Neural progenitor cell (in vitro differentiated cells): ENCODE data around the gene COL26A1. TPM values are rescaled to one million over a fixed set of nuclear protein-coding genes. Genes with fewer than 3 reads are reported as not detected.
"Not testable (repeated sequence)": the region's sequence is repeated elsewhere in the genome, so short reads cannot be mapped to it uniquely, and the experiment has no call there.

Source experiments
- DNase-seq: peaks from one replicate; pipeline ENCODE4 v3.0.0-alpha.2; 2016; ENCODE audit warnings: low spot score
- H2AFZ ChIP-seq: fragments of 200-600 bp; sonication (generic); replicated peaks from 2 replicates; pipeline ENCODE4 v1.6.1; 2016; ENCODE audit warnings: antibody characterized with exemption
- H3F3A ChIP-seq: fragments of 200-600 bp; sonication (generic); 2 replicates; pipeline ENCODE4 v1.6.1; 2016; ENCODE audit warnings: antibody characterized with exemption, low read depth
- H3K27ac ChIP-seq: fragments of 200-600 bp; sonication (generic); 2 replicates; pipeline ENCODE4 v1.5.1; 2016; ENCODE audit warnings: mild to moderate bottlenecking
- H3K27me3 ChIP-seq: fragments of 200-600 bp; sonication (generic); 2 replicates; pipeline ENCODE4 v1.6.1; 2016; ENCODE audit warnings: mild to moderate bottlenecking, moderate library complexity
- H3K36me3 ChIP-seq: fragments of 200-600 bp; sonication (generic); 2 replicates; pipeline ENCODE4 v1.5.1; 2016
- H3K4me1 ChIP-seq: fragments of 200-600 bp; sonication (generic); 2 replicates; pipeline ENCODE4 v1.6.1; 2016; ENCODE audit warnings: mixed run types
- H3K4me2 ChIP-seq: fragments of 200-600 bp; sonication (generic); 2 replicates; pipeline ENCODE4 v1.6.1; 2016
- H3K4me3 ChIP-seq: fragments of 200-600 bp; sonication (generic); 2 replicates; pipeline ENCODE4 v1.5.1; 2016
- H3K79me2 ChIP-seq: fragments of 200-600 bp; sonication (generic); 2 replicates; pipeline ENCODE4 v1.6.1; 2016; ENCODE audit warnings: low read depth
- H3K9ac ChIP-seq: fragments of 200-600 bp; sonication (generic); 2 replicates; pipeline ENCODE4 v1.6.1; 2016
- H3K9me3 ChIP-seq: fragments of 200-600 bp; sonication (generic); 2 replicates; pipeline ENCODE4 v1.5.1; 2016; ENCODE audit warnings: low read depth
- H4K20me1 ChIP-seq: fragments of 200-600 bp; sonication (generic); 2 replicates; pipeline ENCODE4 v1.6.1; 2016; ENCODE audit warnings: low read depth
- H3K27ac Mint-ChIP-seq: 3 replicates; pipeline ENCODE4 v1.8.0; 2021; ENCODE audit warnings: mixed read lengths
- H3K27me3 Mint-ChIP-seq: 2 replicates; pipeline ENCODE4 v1.8.0; 2022; ENCODE audit warnings: low read depth, mild to moderate bottlenecking, inconsistent platforms, moderate library complexity, mixed read lengths; ENCODE audit not compliant: insufficient read depth
- H3K36me3 Mint-ChIP-seq: 3 replicates; pipeline ENCODE4 v1.8.0; 2021; ENCODE audit warnings: mixed read lengths
- H3K4me1 Mint-ChIP-seq: 3 replicates; pipeline ENCODE4 v1.8.0; 2021; ENCODE audit warnings: mixed read lengths
- H3K4me3 Mint-ChIP-seq: 3 replicates; pipeline ENCODE4 v1.8.0; 2021; ENCODE audit warnings: mild to moderate bottlenecking, moderate library complexity, mixed read lengths
- H3K9me3 Mint-ChIP-seq: 3 replicates; pipeline ENCODE4 v1.8.0; 2020; ENCODE audit warnings: mixed read lengths
- CTCF ChIP-seq: fragments of 200-600 bp; sonication (generic); IDR thresholded peaks from 2 replicates; pipeline ENCODE4 v1.5.1; 2017; ENCODE audit warnings: antibody characterized with exemption, mild to moderate bottlenecking
- EZH2 ChIP-seq: fragments of 200-600 bp; sonication (generic); IDR thresholded peaks from 2 replicates; pipeline ENCODE4 v1.6.1; 2017; ENCODE audit warnings: antibody characterized with exemption, mild to moderate bottlenecking, moderate library complexity
- EZH2phosphoT487 ChIP-seq: fragments of 200-600 bp; sonication (generic); IDR thresholded peaks from 2 replicates; pipeline ENCODE4 v1.6.1; 2017; ENCODE audit warnings: antibody characterized with exemption
- total RNA-seq: library from RNA; depleted of rRNA; stranded (reverse); fragments of >200 nt; gene quantifications from 2 replicates; pipeline ENCODE4 v1.2.3, GENCODE V29; 2015; ENCODE audit warnings: low replicate concordance

COL26A1 gene
- total RNA-seq, 1 donor from 2014 or later, result 26.7 TPM

- Mint-ChIP-seq H3K4me3 (no peak overlapping the region), H3K9me3 (no peaks in the 10 kb centered on the region)
- H3K4me2 ChIP-seq, result no peak overlapping the region
Observed at GRCh38 chr7:101496017-101496416, 133.3 kb downstream of the COL26A1 start.

GRCh38 chr7:101501351-101501750 lies 138.7 kb downstream of the COL26A1 start:
- no peak overlapping the region for H3K9ac ChIP-seq
- H3K27ac ChIP-seq, result no peak overlapping the region
- H3F3A ChIP-seq, result no peaks in the 10 kb centered on the region
- peaks cover 13% of the 10 kb centered on the region for H3K4me1 Mint-ChIP-seq
- no peaks in the 10 kb centered on the region for H3K36me3 ChIP-seq
- no peak overlapping the region for H3K4me3 Mint-ChIP-seq
- H3K27me3 Mint-ChIP-seq, result peaks cover 7% of the 10 kb centered on the region
- H4K20me1 ChIP-seq, result peaks cover 4% of the 10 kb centered on the region
- H3K27me3 ChIP-seq, result no peaks in the 10 kb centered on the region
- no peaks in the 10 kb centered on the region for H3K79me2 ChIP-seq
- no peak overlapping the region for H3K4me2 ChIP-seq
- H3K9me3 ChIP-seq, result no peaks in the 10 kb centered on the region
- H3K27ac Mint-ChIP-seq, result no peak overlapping the region
- TF ChIP-seq CTCF (no peak), EZH2 (no peak), EZH2phosphoT487 (no peak)
- no peaks in the 10 kb centered on the region for H3K9me3 Mint-ChIP-seq
- H3K4me3 ChIP-seq, result no peak overlapping the region
- peaks cover 2% of the 10 kb centered on the region for H3K36me3 Mint-ChIP-seq
- DNase-seq, result no peak
- H3K4me1 ChIP-seq, result peaks cover 7% of the 10 kb centered on the region
- no peak overlapping the region for H2AFZ ChIP-seq

More at GRCh38 chr7:101496017-101496416, 133.3 kb downstream of the COL26A1 start:
- H3K4me1 Mint-ChIP-seq, result peaks cover 18% of the 10 kb centered on the region
- no peak for DNase-seq
- no peak overlapping the region for H3K27ac ChIP-seq
- H3K9me3 ChIP-seq, result no peaks in the 10 kb centered on the region
- H3K4me1 ChIP-seq, result peaks cover 18% of the 10 kb centered on the region
- H2AFZ ChIP-seq, result no peak overlapping the region
- H3K36me3 Mint-ChIP-seq, result peaks cover 2% of the 10 kb centered on the region
- no peaks in the 10 kb centered on the region for H3K27me3 ChIP-seq
- H4K20me1 ChIP-seq, result peaks cover 17% of the 10 kb centered on the region
- no peaks in the 10 kb centered on the region for H3K36me3 ChIP-seq
- H3K9ac ChIP-seq, result no peak overlapping the region
- TF ChIP-seq EZH2, result no peak
- H3K79me2 ChIP-seq, result no peaks in the 10 kb centered on the region
- H3F3A ChIP-seq, result peaks cover 9% of the 10 kb centered on the region
- no peak overlapping the region for H3K27ac Mint-ChIP-seq
- H3K4me3 ChIP-seq, result no peak overlapping the region
- H3K27me3 Mint-ChIP-seq, result peaks cover 3% of the 10 kb centered on the region

- TF ChIP-seq EZH2phosphoT487 (no peak), EZH2 (no peak), CTCF (no peak)
- Histone ChIP-seq H3K9me3 (no peaks in the 10 kb centered on the region), H3K79me2 (no peaks in the 10 kb centered on the region), H2AFZ (no peak overlapping the region), H4K20me1 (peaks cover 4% of the 10 kb centered on the region), H3K4me3 (no peak overlapping the region), H3K27me3 (no peaks in the 10 kb centered on the region), H3F3A (no peaks in the 10 kb centered on the region), H3K4me2 (no peak overlapping the region), H3K27ac (no peak overlapping the region), H3K36me3 (no peaks in the 10 kb centered on the region), H3K4me1 (peaks cover 7% of the 10 kb centered on the region), H3K9ac (no peak overlapping the region)
- Mint-ChIP-seq H3K9me3 (no peaks in the 10 kb centered on the region), H3K4me1 (peaks cover 21% of the 10 kb centered on the region), H3K4me3 (no peak overlapping the region), H3K36me3 (peaks cover 2% of the 10 kb centered on the region), H3K27me3 (peaks cover 5% of the 10 kb centered on the region), H3K27ac (peak overlapping the region; percentile 97)
- no peak for DNase-seq
Observed at GRCh38 chr7:101502466-101503098, 139.9 kb downstream of the COL26A1 start.

GRCh38 chr7:101505510-101505909 lies 142.8 kb downstream of the COL26A1 start:
- H3K36me3 Mint-ChIP-seq, H3K4me2 ChIP-seq, H4K20me1 ChIP-seq, H3K4me1 ChIP-seq, H3K4me3 Mint-ChIP-seq, H3K9me3 ChIP-seq, H3K9ac ChIP-seq, H3K27me3 Mint-ChIP-seq, H3K27me3 ChIP-seq, DNase-seq, H3K4me3 ChIP-seq, H3F3A ChIP-seq, H3K9me3 Mint-ChIP-seq, H3K79me2 ChIP-seq, H3K27ac Mint-ChIP-seq, H3K36me3 ChIP-seq, H3K27ac ChIP-seq, H2AFZ ChIP-seq: not testable (repeated sequence)
- peaks cover 22% of the 10 kb centered on the region for H3K4me1 Mint-ChIP-seq
